Large intestine (tissue), 3 donors: ENCODE results near the gene COPS4. TPM values are rescaled to one million over a fixed set of nuclear protein-coding genes. Genes with fewer than 3 reads are reported as not detected.
"Not testable (repeated sequence)": the region's sequence is repeated elsewhere in the genome, so short reads cannot be mapped to it uniquely, and the experiment has no call there.

ENCODE experiments used
- DNase-seq, 2 donors: peaks; one replicate each; pipeline versions ENCODE4 v3.0.0 to v3.0.0-alpha.2; 2013
- H3K27ac ChIP-seq: one replicate; pipeline ENCODE4 v1.5.1; 2013; ENCODE audit warnings: low read length
- H3K27me3 ChIP-seq: 2 replicates; pipeline ENCODE4 v1.6.1; 2013; ENCODE audit warnings: low read length; ENCODE audit not compliant: control insufficient read depth, insufficient read depth
- H3K36me3 ChIP-seq: 2 replicates; pipeline ENCODE4 v1.6.1; 2013; ENCODE audit warnings: low read length; ENCODE audit not compliant: control insufficient read depth, insufficient read depth
- H3K4me1 ChIP-seq: one replicate; pipeline ENCODE4 v1.6.1; 2013; ENCODE audit warnings: low read length; ENCODE audit not compliant: control insufficient read depth, insufficient read depth
- H3K4me3 ChIP-seq: one replicate; pipeline ENCODE4 v1.5.1; 2013; ENCODE audit warnings: low read length
- H3K9me3 ChIP-seq: one replicate; pipeline ENCODE4 v1.6.1; 2013; ENCODE audit warnings: mild to moderate bottlenecking, low read depth, low read length, moderate library complexity; ENCODE audit not compliant: control insufficient read depth
- WGBS: methylation state at CpG from one replicate; pipeline ENCODE4 v1.1.5; 2013; ENCODE audit warnings: low lambda C conversion rate; ENCODE audit not compliant: insufficient coverage; 5-methylcytosine and 5-hydroxymethylcytosine counted together
- polyA plus RNA-seq: library from polyadenylated mRNA; unstranded; fragments of 120-200 nt; gene quantifications from one replicate; pipeline ENCODE4 v1.2.1, GENCODE V29; 2013

Gene COPS4
- polyA plus RNA-seq, 1 donor = 51.2 TPM

- Histone ChIP-seq H3K27me3 (no peaks in the 10 kb centered on the region), H3K4me3 (no peak overlapping the region), H3K27ac (no peak overlapping the region), H3K4me1 (no peaks in the 10 kb centered on the region), H3K36me3 (peaks cover 34% of the 10 kb centered on the region), H3K9me3 (no peaks in the 10 kb centered on the region)
- no peak for DNase-seq
- no CpG with 5 or more reads among the region's 8 CpGs for WGBS
Measured at GRCh38 chr4:83046693-83047473, 11.9 kb downstream of the COPS4 start.

- not testable (repeated sequence) for H3K9me3 ChIP-seq, H3K4me3 ChIP-seq, H3K27ac ChIP-seq, H3K27me3 ChIP-seq, DNase-seq, H3K4me1 ChIP-seq
- H3K36me3 ChIP-seq = peaks cover 48% of the 10 kb centered on the region
- WGBS = no CpG with 5 or more reads among the region's 8 CpGs
Measured at GRCh38 chr4:83048781-83049180, 13.8 kb downstream of the COPS4 start.

GRCh38 chr4:83054928-83055327 is 19.9 kb downstream of the COPS4 start:
- no peaks in the 10 kb centered on the region for H3K4me1 ChIP-seq
- H3K9me3 ChIP-seq = no peaks in the 10 kb centered on the region
- peaks cover 48% of the 10 kb centered on the region for H3K36me3 ChIP-seq
- H3K4me3 ChIP-seq = no peak overlapping the region
- H3K27ac ChIP-seq = no peak overlapping the region
- no peaks in the 10 kb centered on the region for H3K27me3 ChIP-seq
- no peak for DNase-seq

- no peak overlapping the region for H3K27ac ChIP-seq
- peaks cover 56% of the 10 kb centered on the region for H3K36me3 ChIP-seq
- no peaks in the 10 kb centered on the region for H3K9me3 ChIP-seq
- no peaks in the 10 kb centered on the region for H3K4me1 ChIP-seq
- WGBS = 100% methylated on average over 1 of the region's 4 CpGs
- no peaks in the 10 kb centered on the region for H3K27me3 ChIP-seq
- H3K4me3 ChIP-seq = no peak overlapping the region
- DNase-seq = no peak
Measured at GRCh38 chr4:83062739-83063138, 27.8 kb downstream of the COPS4 start.

GRCh38 chr4:83065266-83065665 is 30.3 kb downstream of the COPS4 start:
- Histone ChIP-seq H3K9me3 (no peaks in the 10 kb centered on the region), H3K27ac (no peak overlapping the region), H3K4me3 (no peak overlapping the region), H3K36me3 (peaks cover 68% of the 10 kb centered on the region), H3K4me1 (no peaks in the 10 kb centered on the region), H3K27me3 (no peaks in the 10 kb centered on the region)
- no peak for DNase-seq
- no CpG with 5 or more reads among the region's 1 CpG for WGBS

- peaks cover 62% of the 10 kb centered on the region for H3K36me3 ChIP-seq
- no peaks in the 10 kb centered on the region for H3K9me3 ChIP-seq
- WGBS = 80% methylated on average over 1 of the region's 10 CpGs
- H3K4me1 ChIP-seq = no peaks in the 10 kb centered on the region
- no peaks in the 10 kb centered on the region for H3K27me3 ChIP-seq
- no peak overlapping the region for H3K27ac ChIP-seq
- DNase-seq = no peak
- no peak overlapping the region for H3K4me3 ChIP-seq
Measured at GRCh38 chr4:83067058-83067639, 32.2 kb downstream of the COPS4 start.

- Histone ChIP-seq H3K4me1 (no peaks in the 10 kb centered on the region), H3K27me3 (no peaks in the 10 kb centered on the region), H3K9me3 (no peaks in the 10 kb centered on the region), H3K4me3 (no peak overlapping the region), H3K27ac (no peak overlapping the region), H3K36me3 (peaks cover 44% of the 10 kb centered on the region)
- no CpG with 5 or more reads among the region's 1 CpG for WGBS
- no peak for DNase-seq
Measured at GRCh38 chr4:83071116-83071515, 36.1 kb downstream of the COPS4 start.

- no peaks in the 10 kb centered on the region for H3K27me3 ChIP-seq
- no peak overlapping the region for H3K27ac ChIP-seq
- peaks cover 33% of the 10 kb centered on the region for H3K36me3 ChIP-seq
- no peak overlapping the region for H3K4me3 ChIP-seq
- H3K4me1 ChIP-seq = no peaks in the 10 kb centered on the region
- WGBS = 100% methylated on average over 5 of the region's 10 CpGs
- H3K9me3 ChIP-seq = no peaks in the 10 kb centered on the region
- peak; percentile 44 to 63 for DNase-seq
Measured at GRCh38 chr4:83074086-83074704, 39.2 kb downstream of the COPS4 start.

- not testable (repeated sequence) for DNase-seq
- no CpG with 5 or more reads among the region's 7 CpGs for WGBS
Measured at GRCh38 chr4:83074783-83075182, 39.8 kb downstream of the COPS4 start.

GRCh38 chr4:83075311-83076095 is 40.5 kb downstream of the COPS4 start:
- WGBS = 80% methylated on average over 1 of the region's 4 CpGs
- Histone ChIP-seq H3K4me1 (no peaks in the 10 kb centered on the region), H3K27ac (no peak overlapping the region), H3K4me3 (no peak overlapping the region), H3K9me3 (no peaks in the 10 kb centered on the region), H3K36me3 (peaks cover 24% of the 10 kb centered on the region), H3K27me3 (no peaks in the 10 kb centered on the region)
- peak in 1 of 2 donors; percentile 17 for DNase-seq

More at GRCh38 chr4:83074783-83075182, 39.8 kb downstream of the COPS4 start:
- H3K27ac ChIP-seq, H3K4me1 ChIP-seq, H3K4me3 ChIP-seq, H3K27me3 ChIP-seq, H3K9me3 ChIP-seq: not testable (repeated sequence)
- H3K36me3 ChIP-seq = peaks cover 29% of the 10 kb centered on the region
